ENCODE results near the gene COL15A1.
A peak's percentile ranks its signal among the peaks of the same experiment; 100 is the strongest.

Gene COL15A1

GRCh38 chr9:99114846-99115500, 171.3 kb downstream of the COL15A1 start:
- no peak overlapping the region for H3K9ac ChIP-seq (ENCODE audit: low read depth, low read length)
- H3K27ac ChIP-seq (ENCODE audit: low read depth, low read length), result no peak overlapping the region
- no peak overlapping the region for H3K4me3 ChIP-seq (ENCODE audit: low read depth, low read length)
- no peaks in the 10 kb centered on the region; the same call in 1 of the 2 replicates for H3K36me3 ChIP-seq (ENCODE audit: control insufficient read depth, insufficient read depth, low read length)
- no peaks in the 10 kb centered on the region for H3K27me3 ChIP-seq (ENCODE audit: control insufficient read depth, insufficient read depth, low read length)
- H3K9me3 ChIP-seq (ENCODE audit: control insufficient read depth, insufficient read depth, low read length), result no peaks in the 10 kb centered on the region
- H3K4me1 ChIP-seq (ENCODE audit: control insufficient read depth, insufficient read depth, low read length), result peaks cover 48% of the 10 kb centered on the region

DNA sequence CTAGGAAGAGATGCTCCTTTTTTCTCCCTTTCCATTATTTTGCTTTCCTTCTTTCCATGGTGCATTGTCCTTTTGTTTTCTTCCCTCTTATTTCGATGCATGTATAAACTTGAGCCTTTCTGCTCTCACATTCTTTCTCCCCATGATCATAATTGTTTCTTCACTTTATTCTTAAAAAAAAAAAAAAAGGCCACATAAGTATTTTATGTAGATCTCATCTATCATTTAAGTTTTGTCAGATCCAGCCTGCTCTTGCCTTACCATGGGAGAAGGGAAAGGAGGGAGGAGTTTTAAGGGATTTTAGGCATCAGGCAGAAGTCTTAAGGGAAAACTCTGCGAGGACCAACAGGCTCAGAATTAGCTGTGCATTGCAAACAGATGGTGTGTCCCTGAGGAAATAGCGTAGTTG, 172.3 kb downstream of the COL15A1 start:
- no peaks in the 10 kb centered on the region for H3K36me3 ChIP-seq (ENCODE audit: control insufficient read depth, insufficient read depth, low read length)
- no peak overlapping the region for H3K4me3 ChIP-seq (ENCODE audit: low read depth, low read length)
- H3K27ac ChIP-seq (ENCODE audit: low read depth, low read length), result peak overlapping the region; percentile 22
- H3K4me1 ChIP-seq (ENCODE audit: control insufficient read depth, insufficient read depth, low read length), result peaks cover 48% of the 10 kb centered on the region
- H3K9ac ChIP-seq (ENCODE audit: low read depth, low read length), result no peak overlapping the region
- H3K9me3 ChIP-seq (ENCODE audit: control insufficient read depth, insufficient read depth, low read length), result no peaks in the 10 kb centered on the region
- no peaks in the 10 kb centered on the region for H3K27me3 ChIP-seq (ENCODE audit: control insufficient read depth, insufficient read depth, low read length)

- Histone ChIP-seq H3K4me1 (ENCODE audit: control insufficient read depth, insufficient read depth, low read length) (peaks cover 30% of the 10 kb centered on the region), H3K9me3 (ENCODE audit: control insufficient read depth, insufficient read depth, low read length) (no peaks in the 10 kb centered on the region), H3K4me3 (ENCODE audit: low read depth, low read length) (no peak overlapping the region), H3K27ac (ENCODE audit: low read depth, low read length) (no peak overlapping the region), H3K36me3 (ENCODE audit: control insufficient read depth, insufficient read depth, low read length) (no peaks in the 10 kb centered on the region), H3K9ac (ENCODE audit: low read depth, low read length) (no peak overlapping the region), H3K27me3 (ENCODE audit: control insufficient read depth, insufficient read depth, low read length) (no peaks in the 10 kb centered on the region)
Measured at GRCh38 chr9:99118782-99119466, 175.2 kb downstream of the COL15A1 start.

DNA sequence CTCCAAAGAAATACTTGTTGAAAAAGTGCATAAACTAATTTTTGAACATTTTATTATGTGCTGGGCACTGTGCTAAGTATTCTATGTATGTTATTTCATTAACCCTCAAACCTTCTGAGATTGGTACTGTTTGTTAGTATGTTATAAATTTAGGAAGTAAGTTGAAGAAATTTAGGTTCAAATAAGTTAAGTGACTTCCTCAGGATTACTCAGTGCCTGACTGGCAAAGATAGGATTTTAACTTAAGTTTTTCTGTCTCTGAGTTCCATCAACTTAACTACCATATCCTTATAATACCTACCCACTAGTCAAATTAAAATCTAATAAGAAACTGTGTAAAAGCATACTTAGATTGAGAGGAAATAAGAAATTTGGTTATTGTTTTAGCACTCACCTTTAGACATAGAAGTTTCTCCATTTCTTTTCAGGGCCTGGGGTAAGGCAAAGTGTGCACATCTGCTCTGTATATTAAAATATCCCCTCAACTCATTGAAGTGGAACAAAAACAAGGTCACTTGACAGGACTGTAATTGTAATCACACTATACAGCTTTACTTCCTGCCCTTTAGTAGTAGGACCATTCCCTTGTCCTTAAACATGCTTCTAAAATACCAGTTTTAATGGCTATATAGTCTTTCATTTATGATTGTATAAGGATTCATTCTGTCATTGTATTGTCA, 176.4 kb downstream of the COL15A1 start:
- Histone ChIP-seq H3K27me3 (ENCODE audit: control insufficient read depth, insufficient read depth, low read length) (no peaks in the 10 kb centered on the region), H3K9ac (ENCODE audit: low read depth, low read length) (no peak overlapping the region), H3K27ac (ENCODE audit: low read depth, low read length) (no peak overlapping the region), H3K36me3 (ENCODE audit: control insufficient read depth, insufficient read depth, low read length) (no peaks in the 10 kb centered on the region), H3K9me3 (ENCODE audit: control insufficient read depth, insufficient read depth, low read length) (no peaks in the 10 kb centered on the region), H3K4me1 (ENCODE audit: control insufficient read depth, insufficient read depth, low read length) (peaks cover 18% of the 10 kb centered on the region), H3K4me3 (ENCODE audit: low read depth, low read length) (no peak overlapping the region)

All from HUES48 (cell line).